Measurements from ENCODE around the gene THADA.
"Not testable (repeated sequence)": the region's sequence is repeated elsewhere in the genome, so short reads cannot be mapped to it uniquely, and the experiment has no call there.

Gene THADA

DNA sequence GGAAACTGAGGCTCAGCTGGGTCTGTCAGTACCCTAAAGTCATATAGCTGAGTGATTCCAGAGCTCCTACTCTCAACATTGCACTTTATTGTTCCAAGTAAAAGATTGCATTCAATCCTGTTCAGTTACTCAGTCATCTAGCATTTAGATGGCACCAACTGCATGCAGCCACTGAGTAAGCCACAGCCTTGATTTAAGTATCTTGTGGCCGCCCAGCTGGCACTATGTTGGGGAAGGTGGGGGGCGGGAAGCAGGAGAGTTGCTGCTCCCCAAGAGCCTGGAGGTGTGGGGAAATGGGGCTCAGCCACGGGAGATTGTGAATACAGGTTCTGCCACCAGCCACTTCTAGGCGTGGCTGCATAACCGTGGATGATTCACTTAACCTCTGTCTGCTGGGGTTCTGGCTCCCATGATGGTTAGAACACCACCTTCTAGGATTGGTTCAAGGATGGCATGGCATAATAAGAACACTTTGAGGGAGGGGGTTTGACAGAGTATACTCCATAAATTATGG, 386.6 kb downstream of the THADA start:
- peak; percentile 19 for DNase-seq (ENCODE audit: low spot score)

DNA sequence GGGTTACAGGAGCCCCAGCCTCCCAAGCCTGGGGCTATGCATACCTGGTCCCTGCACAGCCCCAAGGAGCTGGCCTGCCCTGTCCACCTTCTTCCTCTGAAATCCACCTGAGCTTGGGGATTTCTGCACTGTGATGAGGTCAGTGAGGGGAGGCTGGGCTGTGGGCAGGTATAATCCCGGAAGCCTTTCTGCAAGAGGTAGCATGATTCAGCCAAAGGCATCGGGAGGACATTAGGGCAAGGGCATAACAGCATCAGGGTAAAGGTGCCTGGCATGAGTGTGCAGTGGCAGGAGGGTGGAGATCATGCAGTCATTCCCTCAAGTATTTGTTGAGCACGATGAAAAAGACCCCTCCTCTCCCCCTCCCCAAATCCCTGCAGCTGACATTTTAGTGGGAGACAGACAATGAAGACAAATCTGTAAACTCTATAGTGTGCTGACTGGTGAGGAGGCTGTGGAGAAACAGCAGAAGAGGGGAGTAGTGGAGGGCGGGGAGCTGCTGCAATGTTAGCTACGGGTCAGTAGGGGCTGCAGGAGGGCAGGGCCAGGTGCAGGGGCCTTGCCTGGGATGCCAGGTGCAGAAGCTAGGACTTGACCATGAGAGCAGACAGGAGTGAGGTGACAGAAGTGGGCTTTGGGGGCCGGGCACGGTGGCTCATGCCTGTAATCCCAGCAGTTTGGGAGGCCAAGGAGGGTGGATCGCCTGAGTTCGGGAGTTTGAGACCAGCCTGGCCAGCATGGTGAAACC, 388.1 kb downstream of the THADA start:
- no peak for DNase-seq (ENCODE audit: low spot score)

DNA sequence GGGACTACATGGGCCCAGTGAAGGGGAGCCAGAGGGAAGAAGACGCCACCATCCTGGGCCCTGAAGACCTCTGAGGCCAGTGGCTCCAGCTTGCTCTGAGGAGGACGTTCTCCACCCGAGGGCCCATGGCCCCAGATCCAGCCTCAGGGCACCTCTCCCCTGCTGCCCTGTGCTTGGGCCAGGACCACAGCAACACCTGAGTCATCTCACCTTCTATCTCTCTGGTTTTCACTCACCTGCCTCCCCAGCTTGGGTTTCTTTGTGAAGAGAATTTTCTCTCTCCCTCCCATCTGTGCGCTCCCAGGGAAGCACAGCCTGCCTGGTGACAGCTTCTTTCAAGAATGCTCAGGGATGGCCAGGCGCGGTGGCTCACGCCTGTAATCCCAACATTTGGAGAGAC, 389.2 kb downstream of the THADA start:
- DNase-seq (ENCODE audit: low spot score): no peak

DNA sequence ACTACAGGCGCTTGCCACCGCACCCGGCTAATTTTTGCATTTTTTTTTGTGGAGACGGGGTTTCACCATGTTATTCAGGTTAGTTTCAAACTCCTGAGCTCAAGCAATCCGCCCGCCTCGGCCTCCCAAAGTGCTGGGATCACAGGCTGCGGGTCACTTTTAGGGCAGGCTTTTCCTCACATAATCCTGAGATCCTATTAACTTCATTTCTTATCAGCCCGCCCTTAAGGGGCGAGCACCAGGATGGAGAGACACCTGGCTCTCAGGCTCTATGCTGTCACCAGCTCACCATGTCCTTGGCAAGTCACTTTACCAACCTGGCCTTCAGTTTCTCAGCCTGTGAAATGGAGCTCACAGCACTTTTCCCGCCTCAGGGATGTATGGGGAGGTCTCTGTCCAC, 392.5 kb downstream of the THADA start:
- no peak for DNase-seq (ENCODE audit: low spot score)

DNA sequence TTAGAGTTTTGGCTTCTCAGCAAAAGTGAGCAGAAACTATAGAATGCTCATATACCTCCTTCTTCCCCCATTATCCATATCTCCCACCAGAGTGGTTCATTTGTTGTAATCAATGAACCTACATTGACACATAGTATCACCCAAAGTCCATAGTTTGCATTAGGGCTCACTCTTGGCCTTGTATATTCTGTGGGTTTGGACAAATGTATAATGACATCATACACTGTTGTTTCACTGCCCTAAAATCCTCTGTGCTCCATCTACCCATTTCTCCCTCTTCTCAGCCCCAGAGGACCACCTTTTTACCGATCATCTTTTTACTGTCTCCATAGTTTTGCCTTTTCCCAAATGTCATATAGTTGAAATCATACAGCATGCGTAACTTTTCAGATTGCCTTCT, 393.5 kb downstream of the THADA start:
- no peak for DNase-seq (ENCODE audit: low spot score)

DNA sequence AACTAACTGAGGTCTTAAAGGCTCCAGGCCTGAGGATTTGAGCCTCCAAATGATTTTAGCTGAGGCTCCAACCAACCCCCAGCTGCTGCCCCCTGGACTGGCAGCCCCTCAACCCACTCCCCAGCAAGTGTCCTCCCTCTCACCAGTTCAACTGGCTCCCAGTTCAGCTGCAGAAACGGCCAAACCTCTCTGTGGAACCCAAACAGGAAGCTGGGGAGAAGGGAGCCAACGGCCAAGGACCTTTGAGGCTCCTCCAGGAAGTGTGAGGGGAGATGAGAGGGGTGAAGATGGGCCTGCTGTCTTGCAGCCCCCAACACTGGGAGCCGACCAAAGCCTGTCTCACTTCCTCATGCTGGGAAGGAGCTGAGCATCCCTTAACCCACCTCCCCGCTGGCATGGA, 394.3 kb downstream of the THADA start:
- no peak for DNase-seq (ENCODE audit: low spot score)

DNA sequence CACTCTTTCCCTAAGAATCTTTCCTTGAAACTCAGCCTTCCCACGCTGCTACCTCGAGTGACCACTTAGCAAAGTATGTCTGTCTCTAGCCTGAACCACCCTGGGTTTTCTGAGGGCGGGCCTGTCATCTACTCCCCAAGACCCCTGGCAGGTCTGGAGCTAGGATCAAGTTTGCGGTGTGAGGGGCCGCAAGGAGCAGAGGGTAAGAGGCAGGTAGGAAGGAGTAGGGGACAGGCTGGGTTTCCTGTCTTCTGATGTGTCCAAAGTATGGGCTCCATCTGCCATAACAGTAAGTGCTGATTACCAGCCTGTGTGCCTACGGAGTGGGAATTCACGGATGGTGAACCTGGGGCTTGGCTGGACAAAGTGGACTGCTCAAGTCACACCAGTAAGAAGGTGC, 394.8 kb downstream of the THADA start:
- no peak for DNase-seq (ENCODE audit: low spot score)

DNA sequence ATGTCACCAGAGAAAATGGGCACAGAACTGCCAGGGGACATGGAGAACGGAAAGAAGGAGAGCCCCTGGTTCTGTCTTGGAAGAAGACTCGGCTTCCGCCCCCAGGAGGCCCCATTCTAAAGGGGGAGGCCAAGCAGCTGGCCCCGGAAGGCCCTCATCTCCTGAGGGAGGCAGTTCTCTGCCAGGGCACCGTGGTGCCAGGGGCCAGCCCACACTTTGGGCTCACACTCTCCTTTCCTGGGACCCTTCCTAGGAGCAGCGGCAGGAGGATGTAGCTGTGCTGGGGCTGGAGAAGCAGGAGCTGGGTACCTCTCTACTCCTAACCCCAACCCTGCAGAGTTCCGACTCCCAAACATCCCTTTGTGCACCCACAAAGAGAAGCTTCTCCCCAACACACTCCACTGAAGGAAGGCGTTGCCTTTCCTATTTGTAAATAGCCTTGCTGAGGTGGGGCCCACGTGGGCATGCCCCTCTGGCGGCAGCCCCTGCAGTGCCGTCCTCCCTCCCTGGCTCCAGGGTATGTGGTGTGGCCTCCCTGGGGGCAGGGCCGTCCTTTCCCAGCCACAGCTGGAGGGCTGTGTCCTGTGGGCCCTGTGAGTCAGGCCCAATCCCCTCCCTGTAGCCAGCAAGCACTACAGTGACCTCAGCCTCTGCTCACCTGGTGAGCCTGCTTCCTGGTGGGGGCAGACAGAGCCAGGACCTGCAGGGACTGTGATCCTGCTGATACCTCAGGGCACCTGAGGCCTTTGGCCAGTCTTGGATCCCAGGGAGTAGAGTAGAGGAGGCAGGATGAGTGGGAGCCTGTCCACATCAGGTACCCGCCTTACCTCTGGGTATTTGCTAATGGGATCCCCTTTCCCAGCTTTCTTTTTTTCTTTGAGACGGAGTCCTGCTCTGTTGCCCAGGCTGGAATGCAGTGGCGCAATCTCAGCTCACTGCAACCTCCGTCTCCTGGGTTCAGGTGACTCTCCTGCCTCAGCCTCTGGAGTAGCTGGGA, 396.0 kb downstream of the THADA start:
- peak; percentile 66 for DNase-seq (ENCODE audit: low spot score)

DNA sequence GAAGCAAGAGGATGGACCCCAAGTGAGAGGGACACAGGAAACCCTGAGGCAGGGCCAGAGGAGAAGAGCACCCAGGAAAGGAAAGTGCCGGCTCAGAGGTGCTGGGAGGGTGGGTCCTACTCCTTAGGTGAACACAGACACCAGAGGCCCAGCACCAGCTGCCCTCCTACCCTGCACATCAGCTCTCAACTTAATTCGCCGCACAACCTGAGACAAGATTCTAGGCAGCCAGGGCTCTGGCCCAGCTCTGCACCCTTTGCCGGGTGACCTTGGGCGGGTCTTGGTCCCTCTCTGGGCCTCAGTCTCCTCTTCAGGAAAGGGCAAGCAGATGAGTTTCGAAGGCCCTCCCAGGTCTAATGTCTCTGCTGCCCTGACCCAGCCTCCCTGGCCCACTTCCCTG, 397.6 kb downstream of the THADA start:
- no peak for DNase-seq (ENCODE audit: low spot score)

DNA sequence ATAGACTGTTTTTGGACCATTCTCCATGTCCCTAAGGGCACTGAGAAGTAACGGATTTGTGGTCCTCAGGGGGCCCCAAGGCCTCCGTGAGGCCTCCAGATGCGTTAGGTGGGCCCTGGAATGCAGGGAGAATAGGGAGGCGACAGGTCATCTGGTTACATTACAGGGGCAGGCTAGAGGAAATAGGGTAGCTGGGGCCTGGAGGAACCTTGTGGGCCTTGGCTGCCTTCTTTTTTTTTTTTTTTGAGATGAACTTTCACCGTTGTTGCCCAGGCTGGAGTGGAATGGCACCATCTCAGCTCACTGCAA, 398.3 kb downstream of the THADA start:
- DNase-seq (ENCODE audit: low spot score): no peak

DNA sequence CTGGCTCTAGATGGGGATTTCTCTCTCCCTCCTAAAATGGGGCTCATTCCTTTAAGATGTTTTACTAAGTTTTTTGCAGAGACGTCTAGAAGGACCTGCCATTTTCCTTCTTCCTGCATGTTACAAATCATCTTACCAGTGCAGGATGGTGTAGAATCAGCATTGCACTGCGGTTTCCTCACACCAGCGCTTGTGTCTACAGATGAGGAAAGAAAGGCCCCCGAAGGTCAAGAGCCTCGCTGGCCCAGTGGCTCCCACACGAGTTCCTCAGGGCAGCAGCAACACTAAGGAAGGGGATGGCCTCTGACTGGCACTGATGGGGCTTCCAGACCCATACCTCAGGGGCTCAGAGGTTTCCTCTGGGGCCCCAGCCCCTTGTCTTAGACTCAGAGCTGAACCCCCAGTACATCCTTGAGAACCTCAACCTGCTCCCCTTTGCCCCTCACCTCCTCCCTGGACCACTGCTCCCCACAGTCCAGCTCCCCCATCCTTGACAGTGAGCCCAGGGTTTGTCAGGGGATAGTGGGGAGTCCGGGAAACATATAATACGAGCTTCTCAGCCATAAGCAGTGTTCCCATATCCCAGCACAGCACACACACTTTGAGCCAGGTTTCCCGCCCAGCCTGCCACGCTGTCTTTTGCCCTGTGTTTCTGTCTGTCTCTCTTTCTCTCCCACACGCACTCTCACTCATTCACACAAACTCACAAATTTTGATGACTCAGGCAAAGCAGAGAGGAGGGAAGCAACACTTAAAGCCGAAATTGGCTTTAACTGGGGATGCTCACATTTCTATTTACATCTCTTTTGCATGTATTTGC, 398.9 kb downstream of the THADA start:
- no peak for DNase-seq (ENCODE audit: low spot score)

DNA sequence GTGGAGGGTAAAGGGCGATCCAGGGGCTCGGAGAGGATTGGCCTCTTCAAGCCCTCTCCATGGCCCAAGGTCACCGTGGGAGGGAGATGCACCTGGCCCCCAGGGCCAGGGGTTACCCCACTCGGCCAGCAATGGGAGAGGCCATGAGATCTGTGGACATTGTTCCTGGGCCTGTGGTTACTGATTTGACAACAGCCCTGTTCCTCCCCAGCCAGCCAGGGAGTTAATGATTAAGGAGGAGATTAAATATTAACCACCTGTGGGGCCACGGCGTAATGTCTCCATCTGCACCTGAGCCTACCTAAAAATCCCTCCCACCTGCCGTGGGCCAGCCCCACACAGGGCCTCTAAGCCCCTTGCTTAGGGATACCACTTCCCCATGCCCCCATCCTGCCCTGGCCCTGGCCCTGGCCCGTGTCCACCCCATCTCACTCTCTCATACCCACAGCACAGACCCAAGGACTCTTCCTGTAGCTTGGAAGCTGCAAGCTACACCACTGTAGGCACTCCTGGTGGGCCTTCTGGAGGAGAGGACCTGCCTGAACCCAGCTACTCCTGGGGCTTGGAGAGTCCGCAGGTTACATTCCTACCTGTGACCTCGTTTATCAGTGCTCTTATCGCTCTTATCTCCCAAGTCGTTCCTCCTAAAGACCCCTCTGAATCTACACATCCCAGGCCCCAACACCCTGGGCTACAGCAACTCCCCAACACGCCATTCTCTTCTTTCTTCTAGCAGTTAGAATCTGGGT, 401.5 kb downstream of the THADA start:
- DNase-seq (ENCODE audit: low spot score): peak; percentile 81

DNA sequence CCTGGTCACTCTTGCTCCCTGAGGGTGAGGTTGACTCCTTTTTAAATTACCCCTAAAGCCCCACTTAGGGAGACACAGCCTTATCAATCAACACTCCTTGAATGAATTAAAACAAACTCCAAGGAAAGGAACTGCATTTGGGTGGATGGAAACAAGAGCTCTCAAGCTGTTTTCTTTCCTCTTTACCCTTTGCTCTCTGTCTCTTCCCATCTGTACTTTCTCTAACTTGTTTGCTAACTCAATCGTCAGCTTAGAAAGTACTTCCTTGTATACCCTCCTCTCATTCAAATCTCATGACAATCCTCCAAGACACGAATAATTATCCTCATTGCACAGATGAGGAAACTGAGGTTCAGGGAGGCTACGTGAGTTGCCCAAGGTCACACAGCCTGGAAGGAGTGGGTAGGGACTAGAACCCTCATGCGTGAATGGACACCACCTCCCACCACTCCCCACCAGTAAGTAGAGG, 402.2 kb downstream of the THADA start:
- DNase-seq (ENCODE audit: low spot score): no peak

DNA sequence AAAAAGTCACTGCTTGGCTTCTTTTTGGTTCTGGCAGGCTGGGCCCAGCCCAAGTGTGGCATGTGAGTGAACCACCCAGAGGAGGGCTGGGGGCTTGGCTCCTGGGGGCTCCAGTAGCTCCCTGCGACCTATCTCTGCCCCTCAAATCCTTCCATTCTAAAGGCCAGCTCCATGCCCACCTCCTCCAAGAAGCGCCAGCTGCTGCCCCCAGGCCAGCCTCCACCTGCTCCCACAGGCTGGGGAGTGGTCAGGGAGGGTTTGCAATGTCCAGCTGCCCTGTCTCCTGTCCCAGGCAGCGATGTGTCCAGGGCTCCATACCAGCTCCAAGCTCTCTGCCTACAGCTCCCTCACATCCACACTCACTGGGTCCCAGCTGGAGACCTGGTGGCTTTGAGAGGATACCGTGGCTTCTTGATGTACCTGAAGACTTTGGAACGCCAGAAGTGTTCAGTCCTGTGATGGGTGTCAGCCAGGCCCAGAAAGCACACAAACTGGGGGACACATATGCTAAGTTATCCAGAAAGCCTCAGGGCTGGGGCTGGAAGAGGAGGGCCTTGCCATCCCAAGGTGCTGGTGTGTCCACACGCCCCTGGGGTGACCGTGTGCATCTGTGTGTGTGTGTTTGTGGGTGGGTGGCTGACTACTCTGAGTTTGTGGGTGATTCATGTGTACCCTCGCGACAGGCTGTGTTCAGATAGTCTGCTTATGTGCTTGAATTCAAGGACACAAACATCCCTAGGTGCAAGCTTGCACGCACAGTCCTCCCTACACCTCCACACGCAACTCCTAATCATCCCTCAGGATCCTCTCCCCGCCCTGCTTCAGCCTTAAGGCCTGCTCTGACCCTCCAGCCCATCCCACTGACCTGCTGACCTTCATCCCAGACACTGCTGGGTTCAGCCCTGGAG, 402.8 kb downstream of the THADA start:
- no peak for DNase-seq (ENCODE audit: low spot score)

DNA sequence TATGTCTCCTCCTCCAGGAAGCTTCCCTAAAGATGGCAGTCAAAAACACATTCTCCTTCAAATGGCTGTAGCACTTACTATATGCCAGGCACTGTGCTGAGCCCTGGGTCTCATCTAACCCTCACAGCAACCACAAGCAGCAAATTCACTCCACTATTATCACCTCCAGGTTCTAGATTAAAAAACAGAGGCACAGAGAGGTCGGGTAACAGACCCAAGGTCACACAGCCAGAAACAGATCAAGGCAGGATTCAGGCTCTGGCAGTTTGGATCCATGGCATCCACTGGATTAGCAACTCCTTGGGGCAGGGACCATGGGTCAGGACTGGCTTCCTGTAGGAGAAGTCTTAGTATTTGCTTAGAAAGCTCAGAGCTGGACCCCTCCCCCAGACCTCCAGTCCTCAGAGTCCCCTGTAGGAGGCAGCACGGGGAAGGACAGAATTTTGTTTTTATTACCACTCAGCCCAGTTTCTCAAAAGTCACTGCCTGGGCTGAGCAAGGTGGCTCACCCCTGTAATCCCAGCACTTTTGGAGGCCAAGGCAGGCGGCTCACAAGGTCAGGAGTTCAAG, 403.8 kb downstream of the THADA start:
- DNase-seq (ENCODE audit: low spot score): no peak

DNA sequence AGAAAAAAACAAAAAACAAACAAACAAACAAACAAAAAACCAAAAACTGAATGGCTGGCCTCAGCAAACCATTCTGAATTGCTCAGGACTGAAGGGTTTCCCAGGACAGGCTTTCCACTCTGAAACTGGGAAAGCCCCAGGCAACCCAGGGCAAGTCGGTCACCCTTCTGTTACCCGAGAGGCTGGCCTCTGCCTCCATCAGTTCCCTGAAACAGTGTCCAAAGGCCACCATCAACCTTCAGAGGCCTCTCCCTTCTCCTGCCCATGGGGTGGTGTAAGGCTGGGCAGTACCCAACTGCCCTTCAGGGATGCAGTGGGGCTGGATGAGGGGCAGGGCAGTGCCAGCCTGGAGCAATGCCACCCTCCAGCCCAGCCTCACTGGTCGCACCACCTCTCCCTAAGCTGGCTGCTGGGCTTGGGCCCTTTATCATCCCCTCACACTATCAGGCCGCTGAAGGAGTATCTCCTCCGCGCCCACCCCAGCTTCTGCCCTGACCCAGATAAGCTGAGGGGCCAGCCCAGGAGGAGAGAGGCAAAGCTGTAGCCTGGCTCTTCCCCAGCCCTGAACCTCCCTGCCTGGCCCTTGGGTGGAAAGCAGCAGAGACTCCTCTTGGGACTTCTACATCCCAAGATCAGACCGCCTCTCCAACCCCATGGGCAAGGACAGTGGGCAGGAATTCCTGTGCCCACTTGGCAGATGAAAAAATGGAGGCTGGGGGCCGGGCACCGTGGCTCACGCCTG, 405.4 kb downstream of the THADA start:
- DNase-seq (ENCODE audit: low spot score): no peak

DNA sequence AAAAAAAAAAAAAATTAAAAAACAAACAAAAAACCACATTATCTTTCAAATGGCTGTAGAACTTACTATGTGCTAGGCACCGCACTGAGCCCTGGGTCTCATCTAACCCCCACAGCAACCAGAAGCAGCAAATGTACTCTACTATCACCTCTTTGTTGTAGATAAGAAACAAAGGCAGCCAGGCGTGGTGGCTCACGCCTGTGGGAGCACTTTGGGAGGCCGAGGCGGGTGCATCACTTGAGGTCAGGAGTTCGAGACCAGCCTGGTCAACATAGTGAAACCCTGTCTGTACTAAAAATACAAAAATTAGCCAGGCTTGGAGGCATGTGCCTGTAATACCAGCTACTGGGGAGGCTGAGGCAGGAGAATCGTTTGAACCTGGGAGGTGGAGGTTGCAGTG, 406.0 kb downstream of the THADA start:
- DNase-seq (ENCODE audit: low spot score): not testable (repeated sequence)

DNA sequence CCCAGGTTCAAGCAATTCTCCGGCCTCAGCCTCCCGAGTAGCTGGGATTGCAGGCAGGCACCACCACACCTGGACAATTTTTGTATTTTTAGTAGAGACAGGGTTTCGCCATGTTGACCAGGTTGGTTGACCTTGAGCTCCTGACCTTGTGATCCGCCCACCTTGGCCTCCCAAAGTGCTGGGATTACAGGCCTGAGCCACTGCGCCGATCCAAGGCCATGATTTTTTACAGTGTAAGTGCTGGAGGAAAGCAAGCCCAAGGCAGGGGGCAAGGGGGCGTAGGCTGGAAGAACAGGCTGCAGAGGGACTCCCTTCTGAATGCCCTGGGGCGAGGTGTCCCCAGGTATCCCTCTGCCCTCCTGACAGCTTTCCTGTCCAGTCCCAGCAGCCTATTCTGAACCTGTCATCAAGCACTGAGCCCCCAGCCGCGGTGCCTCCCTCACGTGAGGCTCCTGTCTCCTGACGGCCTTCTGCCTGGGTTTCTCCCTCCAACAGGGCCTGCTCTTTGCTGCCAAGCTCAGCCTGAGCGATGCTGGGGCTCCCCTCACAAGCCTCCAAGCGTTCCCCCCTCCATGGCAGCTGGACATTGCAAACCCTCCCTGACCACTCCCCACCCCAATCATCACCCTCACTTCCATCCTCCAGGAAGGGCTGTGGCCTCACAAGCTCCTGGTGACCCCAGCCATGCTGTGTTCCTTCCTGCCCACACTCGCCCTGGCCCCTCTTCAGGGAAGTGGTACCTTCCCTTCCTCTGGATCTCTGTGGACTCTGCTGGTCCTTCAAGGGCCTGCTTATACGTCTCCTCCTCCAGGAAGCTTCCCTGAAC, 407.1 kb downstream of the THADA start:
- no peak for DNase-seq (ENCODE audit: low spot score)

Measured in LoVo (cell line).